Fibroblast of villous mesenchyme (primary cell): ENCODE measurements around the gene PIMREG. TPM values are rescaled to one million over a fixed set of nuclear protein-coding genes. Genes with fewer than 3 reads are reported as not detected.

Source experiments
- DNase-seq: peaks from one replicate; pipeline ENCODE4 v3.0.0-alpha.2; 2010; ENCODE audit warnings: low read depth
- H3K4me3 ChIP-seq: 2 replicates; pipeline ENCODE4 v1.5.1; 2011; ENCODE audit warnings: low read depth, mild to moderate bottlenecking, low read length
- CTCF ChIP-seq: IDR thresholded peaks from 2 replicates; pipeline ENCODE4 v1.5.1; 2012; ENCODE audit warnings: low read depth, mild to moderate bottlenecking, low read length; ENCODE audit not compliant: insufficient read depth
- total RNA-seq: library from RNA; depleted of rRNA; stranded (reverse); fragments of >200 nt; gene quantifications from 2 replicates; pipeline ENCODE4 v1.2.3, GENCODE V29; 2012

Gene PIMREG
- total RNA-seq, 1 donor: 18.1 TPM

GRCh38 chr17:6437466-6437865 lies 6.8 kb upstream of the PIMREG start:
- TF ChIP-seq CTCF: no peak
- no peak overlapping the region for H3K4me3 ChIP-seq
- DNase-seq: no peak

DNA sequence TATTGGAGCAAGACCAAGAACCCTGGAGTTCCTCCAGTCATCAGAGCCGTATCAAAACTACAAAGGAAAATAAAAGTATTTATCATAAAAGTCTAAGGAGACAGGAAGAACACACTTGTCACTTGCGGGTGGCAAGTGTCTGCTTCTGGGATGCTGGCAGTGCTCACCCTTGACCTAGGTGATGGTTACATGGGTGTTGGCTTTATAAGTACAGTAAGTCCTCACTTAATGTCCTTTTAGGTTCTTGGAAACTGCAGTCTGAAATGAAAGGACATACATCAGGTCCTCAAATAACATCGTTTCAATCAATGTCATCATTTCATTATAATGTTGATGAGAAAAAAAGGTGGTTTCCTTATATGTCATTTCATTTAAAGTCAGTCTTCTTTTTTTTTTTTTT lies 6.3 kb upstream of the PIMREG start:
- no peak for TF ChIP-seq CTCF
- DNase-seq: no peak
- no peak overlapping the region for H3K4me3 ChIP-seq

DNA sequence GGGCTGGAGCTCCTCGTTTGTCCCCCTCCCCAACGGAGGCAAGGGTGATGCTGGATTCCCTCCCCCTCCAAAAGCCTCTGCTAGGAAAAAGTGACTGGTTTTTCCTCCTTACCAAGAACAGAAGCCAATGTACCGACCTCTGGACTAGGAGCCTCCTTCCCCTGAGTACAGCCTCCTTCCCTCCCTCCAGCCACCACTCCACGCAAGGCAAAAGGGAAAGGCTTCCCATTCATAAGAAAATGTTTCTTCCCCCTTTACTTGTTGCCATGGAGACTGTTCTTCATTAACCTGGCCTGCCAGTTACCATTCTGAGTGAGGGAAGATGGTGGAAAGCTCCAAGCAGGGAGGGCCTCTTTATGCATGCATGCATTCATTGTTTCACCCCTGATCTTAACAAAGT lies 4.3 kb upstream of the PIMREG start:
- no peak for DNase-seq
- TF ChIP-seq CTCF: no peak
- H3K4me3 ChIP-seq: no peak overlapping the region

- TF ChIP-seq CTCF: no peak
- DNase-seq: no peak
- H3K4me3 ChIP-seq: no peak overlapping the region
These were observed 1.5 kb upstream of the PIMREG start for GRCh38 chr17:6442775-6443174.

DNA sequence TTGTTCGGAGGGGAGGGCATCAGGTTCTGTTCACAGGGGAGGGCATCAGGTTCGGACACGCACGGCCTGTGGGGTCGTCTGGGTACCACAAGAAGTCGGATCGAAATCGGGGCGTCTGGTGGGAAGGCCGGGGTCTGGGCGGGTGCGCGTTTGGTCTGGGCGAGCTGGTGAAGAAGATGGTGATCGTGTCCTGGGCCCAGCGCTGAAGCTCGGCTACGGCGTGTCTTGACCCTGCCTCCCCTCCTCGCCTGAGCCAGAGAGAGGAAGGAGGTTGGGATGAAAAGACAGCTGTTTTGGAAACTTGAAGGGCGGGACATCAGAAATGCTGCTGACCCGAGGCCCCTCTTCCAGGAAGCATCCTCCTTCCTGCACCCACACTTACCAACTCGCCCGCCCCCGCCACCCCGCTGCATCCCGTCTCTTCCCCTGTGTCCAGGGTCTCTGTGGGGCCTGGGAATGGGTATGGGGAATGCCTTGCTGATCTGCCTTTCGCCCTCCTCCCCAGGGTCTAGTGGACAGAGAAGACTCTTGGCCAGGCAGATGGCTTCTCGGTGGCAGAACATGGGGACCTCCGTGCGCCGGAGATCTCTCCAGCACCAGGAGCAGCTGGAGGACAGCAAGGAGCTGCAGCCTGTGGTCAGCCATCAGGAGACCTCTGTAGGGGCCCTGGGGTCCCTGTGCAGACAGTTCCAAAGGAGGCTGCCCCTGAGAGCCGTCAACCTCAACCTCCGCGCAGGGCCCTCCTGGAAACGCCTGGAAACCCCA lies 498 bp downstream of the PIMREG start:
- peak overlapping the region; percentile 77 for H3K4me3 ChIP-seq
- no peak for DNase-seq
- no peak for TF ChIP-seq CTCF

DNA sequence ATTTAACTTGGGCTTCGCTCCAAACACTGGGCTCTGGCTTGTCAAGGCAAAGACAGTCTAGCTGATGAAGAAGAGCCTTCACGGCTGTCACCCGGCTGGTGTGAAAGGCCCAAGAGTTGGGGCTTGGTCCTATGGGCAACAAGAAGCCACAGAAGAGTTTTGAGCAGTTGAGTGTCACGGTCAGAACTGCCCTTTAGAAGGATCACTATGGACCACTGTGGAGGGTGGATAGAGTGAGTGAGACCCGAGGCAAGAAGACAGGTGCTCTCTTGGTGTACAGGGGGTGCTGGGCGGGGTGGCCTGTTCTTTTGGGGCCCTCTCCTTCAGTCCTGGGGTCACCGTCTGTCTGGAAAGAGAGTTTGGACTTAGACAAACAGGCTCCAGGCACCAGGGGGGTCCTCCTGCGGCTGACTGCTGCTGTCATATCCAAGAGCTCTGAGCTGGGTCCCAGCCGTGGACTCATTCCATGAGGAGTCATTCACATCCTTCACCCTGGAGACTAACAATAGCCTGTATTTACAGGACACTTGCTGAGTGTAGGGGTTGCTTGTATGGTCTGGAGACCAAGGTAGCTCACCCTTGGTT lies 2.4 kb downstream of the PIMREG start:
- DNase-seq: no peak
- H3K4me3 ChIP-seq: no peak overlapping the region
- no peak for TF ChIP-seq CTCF
